ENCODE results near the gene FAM89B.

Gene FAM89B

GRCh38 chr11:65591939-65592857, 19.9 kb downstream of the FAM89B start:
- DNase-seq = no peak

- no peak for DNase-seq
These were observed 20.6 kb downstream of the FAM89B start for GRCh38 chr11:65592858-65593517.

GRCh38 chr11:65593518-65594414, 21.4 kb downstream of the FAM89B start:
- no peak for DNase-seq

DNA sequence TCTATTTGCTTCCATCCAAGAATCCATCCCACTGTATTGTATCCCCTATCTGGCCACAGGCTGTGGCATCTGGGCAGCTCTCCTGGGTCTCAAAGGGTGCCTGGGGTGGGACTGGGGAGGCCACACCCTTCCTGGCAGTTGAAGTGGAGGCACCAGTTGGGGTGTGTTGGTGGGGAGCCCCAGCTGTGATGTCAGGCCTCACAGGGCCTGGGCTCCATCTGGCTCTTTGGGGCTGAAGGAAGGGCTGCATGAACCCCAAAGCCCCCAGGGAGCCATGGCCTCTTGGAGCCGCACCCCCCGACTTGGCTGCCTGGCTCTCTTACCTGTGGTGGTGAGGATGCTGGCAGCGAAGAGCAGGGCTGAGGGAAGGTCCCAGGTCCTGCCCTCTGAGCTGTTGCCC, 22.8 kb downstream of the FAM89B start:
- no peak for DNase-seq

GRCh38 chr11:65595543-65596281, 23.4 kb downstream of the FAM89B start, which contains the start of gene KCNK7:
KCNK7 (minus strand) TSS chr11:65595800; CDS start chr11:65595772, 28 bp downstream.
- DNase-seq = no peak

DNA sequence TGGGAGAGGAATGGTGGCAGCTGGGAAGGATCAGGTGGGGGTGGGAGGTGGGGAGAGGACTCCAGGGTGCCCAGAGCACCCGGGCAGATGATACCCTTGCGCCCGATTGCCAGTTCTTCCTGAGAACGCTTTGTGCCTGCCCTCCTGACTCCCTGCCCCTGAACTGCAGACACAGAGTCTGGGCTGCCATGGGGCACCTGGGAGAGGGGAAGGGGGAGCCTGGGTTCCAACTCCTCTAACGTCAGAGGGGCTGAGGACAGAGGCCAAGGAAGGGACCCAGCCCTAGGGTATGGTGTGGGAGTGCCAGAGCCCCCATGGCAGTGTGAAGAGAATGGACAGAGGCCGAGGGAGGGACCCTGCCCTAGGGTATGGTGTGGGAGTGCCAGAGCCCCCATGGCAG, 24.2 kb downstream of the FAM89B start:
- no peak for DNase-seq

DNA sequence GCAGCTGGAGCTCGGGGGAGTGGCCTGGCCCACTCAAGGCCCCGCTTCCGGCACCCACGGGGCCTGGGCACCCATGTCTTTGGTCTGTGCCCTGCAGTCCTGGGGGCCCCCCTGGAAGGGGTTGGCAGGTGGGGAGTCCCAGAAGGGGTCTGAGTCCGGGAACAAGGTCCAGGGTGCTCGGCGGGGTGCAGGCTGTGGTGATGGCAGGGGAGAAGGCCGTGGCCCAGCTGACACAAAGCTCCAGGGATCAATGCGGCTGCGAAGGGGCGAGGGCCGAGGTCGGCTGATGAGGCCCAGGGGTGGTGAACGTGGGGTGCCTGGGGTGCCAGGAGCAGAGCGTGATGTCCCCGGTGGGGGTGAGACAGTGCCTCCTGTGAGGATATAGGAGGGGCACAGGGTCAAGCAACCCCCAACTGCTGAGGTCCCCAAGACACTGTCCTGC, 25.9 kb downstream of the FAM89B start:
- no peak for DNase-seq

DNA sequence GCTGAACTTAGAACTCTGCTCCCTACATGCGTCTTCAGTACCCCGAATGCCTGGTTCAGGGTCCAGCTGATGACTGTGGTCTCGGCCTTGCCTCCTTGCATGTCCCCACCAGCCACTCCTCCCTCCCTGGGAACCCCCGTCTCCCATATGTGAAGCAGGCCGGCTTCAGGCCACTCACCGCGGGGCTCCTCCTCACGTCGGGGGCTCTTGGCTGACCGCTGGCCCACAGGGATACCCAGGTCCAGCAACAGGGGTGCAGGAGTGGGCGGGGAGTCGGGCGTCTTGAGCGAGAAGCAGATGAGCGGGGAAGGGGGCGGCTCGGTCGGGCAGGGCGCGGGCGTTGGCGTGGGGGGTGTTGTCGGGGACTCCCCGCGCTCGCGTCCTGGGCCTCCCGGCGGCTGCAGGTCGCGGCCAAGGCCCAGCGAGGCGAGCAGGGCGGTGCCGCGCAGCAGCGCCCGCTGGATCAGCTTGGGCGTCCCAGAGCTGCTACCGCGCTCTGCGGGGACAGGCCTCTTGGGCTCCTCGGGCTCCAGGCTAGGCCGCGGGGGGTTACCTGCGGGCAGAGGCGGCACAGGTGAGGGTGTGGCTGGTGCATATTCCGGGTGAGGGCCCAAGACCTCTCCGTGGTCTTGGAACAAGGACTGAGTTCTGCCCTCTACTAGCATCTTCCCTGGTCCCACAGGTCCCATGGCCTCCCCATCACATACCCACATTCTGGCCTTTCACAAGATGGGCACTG, 27.0 kb downstream of the FAM89B start:
- no peak for DNase-seq

DNA sequence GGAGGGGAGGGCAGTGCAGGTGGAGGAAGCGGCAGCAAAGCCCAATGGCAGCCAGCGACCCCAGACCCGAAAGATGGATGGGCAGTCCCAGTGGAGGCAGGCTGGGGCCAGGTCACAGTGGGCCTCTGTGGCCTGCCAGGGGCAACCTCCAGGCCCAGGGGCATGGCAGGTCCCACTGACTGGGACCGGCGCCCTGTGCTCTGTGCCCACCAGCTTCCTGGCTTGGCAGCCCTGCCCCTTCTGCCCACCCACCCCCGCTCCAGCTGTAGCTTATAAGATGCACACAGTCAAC, 27.6 kb downstream of the FAM89B start:
- no peak for DNase-seq

GRCh38 chr11:65604258-65604657, 31.9 kb downstream of the FAM89B start:
- DNase-seq = no peak

DNA sequence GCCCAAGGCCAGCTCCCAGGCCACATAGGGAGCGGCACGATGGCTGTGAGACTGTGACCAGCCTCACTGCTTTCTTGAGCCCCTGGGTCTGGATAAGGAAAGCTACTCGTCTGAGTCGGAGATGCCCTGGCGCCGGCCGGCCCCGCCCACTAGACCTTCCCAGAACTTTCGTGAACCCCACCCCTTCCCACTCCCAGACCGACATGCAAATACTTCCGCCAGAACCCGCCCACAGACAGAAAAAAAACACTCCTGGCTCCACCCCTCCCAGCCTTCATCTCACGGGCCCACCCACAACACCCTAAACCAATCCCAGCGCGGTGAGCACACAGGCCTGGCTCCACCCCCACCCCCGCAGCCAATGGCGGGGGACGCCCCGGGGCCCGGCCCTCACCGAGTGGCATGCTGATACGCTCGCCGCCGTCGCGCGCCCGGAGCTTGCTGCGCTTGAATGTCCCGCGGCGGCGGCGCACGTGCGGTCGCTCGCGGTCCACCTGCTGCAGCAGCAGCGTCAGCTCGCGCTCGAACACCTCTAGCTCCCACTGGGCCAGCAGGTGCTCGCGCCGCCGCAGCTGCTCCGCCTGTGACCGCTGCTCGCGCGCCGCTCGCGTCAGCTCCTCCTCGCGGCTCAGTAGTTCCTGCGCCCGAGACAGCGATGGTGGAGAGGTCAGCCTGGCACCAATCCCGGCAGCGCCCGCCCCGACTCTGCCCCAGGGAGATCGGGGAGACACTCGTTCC, 34.7 kb downstream of the FAM89B start:
- DNase-seq = peak; percentile 97

DNA sequence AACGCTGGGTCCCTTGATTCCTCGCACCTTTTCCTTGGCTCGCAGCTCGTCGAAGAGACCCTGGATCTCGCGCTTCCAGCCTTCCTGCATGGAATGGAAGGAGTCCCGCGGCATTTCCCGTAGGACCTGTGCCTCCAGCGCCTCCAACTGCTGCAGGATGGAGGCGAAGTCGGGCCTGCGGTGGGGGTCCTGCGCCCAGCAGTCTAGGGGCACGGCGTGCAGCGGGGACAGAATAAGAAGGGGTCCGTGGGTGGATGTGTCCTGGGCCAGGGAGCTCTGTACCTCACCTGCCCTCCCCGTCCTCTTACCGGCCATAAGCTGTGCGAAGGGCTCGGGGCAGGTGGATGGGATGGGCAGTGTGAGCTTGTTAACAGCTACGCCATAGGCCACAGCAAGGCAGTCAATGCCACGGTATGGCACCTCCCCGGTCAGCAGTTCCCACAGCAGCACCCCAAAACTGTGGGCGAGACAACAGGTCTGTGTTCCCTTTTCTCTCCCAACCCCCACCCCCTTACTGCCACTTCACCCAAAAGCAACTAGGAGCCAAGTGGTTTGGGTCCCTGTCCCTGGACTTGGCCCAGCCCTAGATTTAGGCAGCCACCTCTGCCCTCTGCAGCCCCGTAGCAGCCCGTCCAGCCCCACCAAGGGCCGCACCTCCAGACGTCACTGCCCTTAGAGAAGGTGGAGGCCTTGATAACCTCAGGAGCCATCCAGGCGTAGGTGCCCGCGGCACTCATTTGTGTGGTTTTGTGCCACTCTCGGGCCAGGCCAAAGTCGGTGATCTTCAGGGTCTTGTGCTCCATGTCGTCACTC, 35.5 kb downstream of the FAM89B start:
- no peak for DNase-seq

- DNase-seq = no peak
These were observed 36.9 kb downstream of the FAM89B start for GRCh38 chr11:65609229-65609628.

GRCh38 chr11:65609665-65610064, 37.3 kb downstream of the FAM89B start:
- no peak for DNase-seq

GRCh38 chr11:65610404-65610803, 38.1 kb downstream of the FAM89B start:
- no peak for DNase-seq

- no peak for DNase-seq
These were observed 38.9 kb downstream of the FAM89B start for GRCh38 chr11:65611028-65611757.

DNA sequence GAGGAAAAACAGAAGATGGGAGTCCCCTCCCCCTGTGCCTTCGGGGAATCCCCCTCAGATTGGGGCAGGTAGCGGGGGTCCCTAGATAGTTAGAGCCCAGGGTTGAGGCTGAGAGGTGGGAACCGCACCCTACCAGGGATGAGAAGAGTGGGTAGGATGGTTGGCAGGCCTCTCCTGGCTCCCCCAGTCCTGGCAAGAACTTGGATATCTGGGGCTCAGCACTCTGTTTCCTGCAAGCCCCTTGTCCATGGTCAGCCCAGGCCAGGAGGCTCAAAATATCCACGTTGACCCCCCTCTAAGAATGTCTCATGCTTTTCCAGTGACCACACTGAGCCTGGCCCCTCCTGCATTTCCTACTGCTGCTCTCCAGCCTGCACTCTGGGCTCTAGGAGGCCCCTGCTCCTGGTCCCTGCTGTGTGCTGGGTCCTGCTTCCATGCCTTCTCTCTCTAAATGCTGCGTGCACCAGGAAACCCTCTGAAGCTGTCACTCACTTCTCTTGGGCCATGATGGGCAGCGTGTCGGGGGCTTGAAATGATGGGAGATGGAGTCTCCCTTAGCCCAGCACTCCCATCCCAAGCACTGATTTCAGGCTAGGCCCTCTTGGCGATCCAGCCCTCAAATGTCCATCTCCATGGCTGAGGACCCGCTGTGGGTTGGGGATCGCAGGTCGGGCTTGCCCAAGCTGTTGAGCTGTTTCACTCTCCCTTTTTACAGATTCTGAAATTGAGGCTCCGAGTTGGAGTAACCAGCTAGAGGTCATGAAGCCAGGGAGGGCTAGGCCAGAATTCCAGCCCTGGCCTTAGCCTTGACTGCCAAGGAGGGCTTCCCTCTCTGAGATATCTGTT, 39.6 kb downstream of the FAM89B start:
- no peak for DNase-seq

DNA sequence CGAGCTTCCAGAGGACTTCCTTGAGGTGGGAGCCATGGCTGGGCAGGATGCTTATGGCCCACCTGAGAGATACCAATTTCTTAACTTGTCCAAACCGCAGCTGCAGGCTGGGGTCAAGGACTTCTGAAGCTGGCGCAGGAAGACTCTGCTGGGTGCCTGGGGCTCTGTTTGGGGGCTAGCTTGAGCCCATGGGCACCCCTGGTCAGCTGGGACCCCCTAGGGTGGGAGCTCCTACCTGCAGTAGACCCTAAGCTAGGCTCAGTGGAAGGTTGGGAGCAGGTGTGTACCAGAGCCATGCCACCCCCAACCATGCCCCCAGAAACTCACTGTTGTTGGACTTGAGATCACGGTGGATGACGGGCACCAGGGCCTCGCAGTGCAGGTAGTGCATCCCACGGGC, 40.4 kb downstream of the FAM89B start:
- DNase-seq = no peak

All from femur (tissue), 1 donor.